ENCODE results near the gene NUDT16. TPM values are rescaled to one million over a fixed set of nuclear protein-coding genes. Genes with fewer than 3 reads are reported as not detected.
A peak's percentile ranks its signal among the peaks of the same experiment; 100 is the strongest.

NUDT16 gene
- polyA plus RNA-seq, 1 experiment, result 5.4 TPM

- DNase-seq (ENCODE audit: low read depth), result peak; percentile 66
- POLR2A ChIA-PET, result no interaction called here
- CTCF ChIA-PET, result interaction anchor here (0.6 to 1.0 kb wide), 2 partner anchors 19 to 685 kb away, joined by 3 read pairs; partner anchors contain the start of gene CPNE4
- TF ChIP-seq CTCF (IDR thresholded peaks at IDR 0.05; ENCODE audit: insufficient read depth, low read depth, low read length), result no peak
- Histone ChIP-seq H3K4me3 (ENCODE audit: low read depth, low read length) (no peak overlapping the region), H3K36me3 (ENCODE audit: control insufficient read depth, insufficient read depth, low read length) (no peaks in the 10 kb centered on the region), H3K27me3 (ENCODE audit: control insufficient read depth, insufficient read depth, low read length) (no peaks in the 10 kb centered on the region)
These were observed 31.6 kb upstream of the NUDT16 start for GRCh38 chr3:131349946-131350347.

GRCh38 chr3:131350506-131350905, 31.1 kb upstream of the NUDT16 start:
- ChIA-PET POLR2A (no interaction called here), CTCF (interaction anchor here (1.0 kb wide), 1 partner anchor 684 kb away, joined by 3 read pairs; the partner anchor contains the start of gene CPNE4)
- no peak for TF ChIP-seq CTCF (IDR thresholded peaks at IDR 0.05; ENCODE audit: insufficient read depth, low read depth, low read length)
- no peak overlapping the region for H3K4me3 ChIP-seq (ENCODE audit: low read depth, low read length)
- no peak for DNase-seq (ENCODE audit: low read depth)
- H3K27me3 ChIP-seq (ENCODE audit: control insufficient read depth, insufficient read depth, low read length), result no peaks in the 10 kb centered on the region
- H3K36me3 ChIP-seq (ENCODE audit: control insufficient read depth, insufficient read depth, low read length), result no peaks in the 10 kb centered on the region

GRCh38 chr3:131353016-131353877, 28.3 kb upstream of the NUDT16 start:
- Histone ChIP-seq H3K4me3 (ENCODE audit: low read depth, low read length) (no peak overlapping the region), H3K36me3 (ENCODE audit: control insufficient read depth, insufficient read depth, low read length) (no peaks in the 10 kb centered on the region), H3K27me3 (ENCODE audit: control insufficient read depth, insufficient read depth, low read length) (no peaks in the 10 kb centered on the region)
- DNase-seq (ENCODE audit: low read depth), result no peak
- CTCF ChIA-PET, result no interaction called here
- POLR2A ChIA-PET, result no interaction called here
- TF ChIP-seq CTCF (IDR thresholded peaks at IDR 0.05; ENCODE audit: insufficient read depth, low read depth, low read length), result no peak

- POLR2A ChIA-PET, result no interaction called here
- H3K36me3 ChIP-seq (ENCODE audit: control insufficient read depth, insufficient read depth, low read length), result no peaks in the 10 kb centered on the region
- H3K4me3 ChIP-seq (ENCODE audit: low read depth, low read length), result no peak overlapping the region
- CTCF ChIA-PET, result no interaction called here
- TF ChIP-seq CTCF (IDR thresholded peaks at IDR 0.05; ENCODE audit: insufficient read depth, low read depth, low read length), result no peak
- no peak for DNase-seq (ENCODE audit: low read depth)
- H3K27me3 ChIP-seq (ENCODE audit: control insufficient read depth, insufficient read depth, low read length), result no peaks in the 10 kb centered on the region
These were observed 27.6 kb upstream of the NUDT16 start for GRCh38 chr3:131353986-131354385.

- POLR2A ChIA-PET, result no interaction called here
- no peaks in the 10 kb centered on the region for H3K27me3 ChIP-seq (ENCODE audit: control insufficient read depth, insufficient read depth, low read length)
- peak; percentile 49 for DNase-seq (ENCODE audit: low read depth)
- CTCF ChIA-PET, result interaction anchor here (0.6 kb wide), 1 partner anchor 1100 kb away, joined by 3 read pairs; no protein-coding TSS in a partner anchor
- no peak overlapping the region for H3K4me3 ChIP-seq (ENCODE audit: low read depth, low read length)
- TF ChIP-seq CTCF (IDR thresholded peaks at IDR 0.05; ENCODE audit: insufficient read depth, low read depth, low read length), result no peak
- no peaks in the 10 kb centered on the region for H3K36me3 ChIP-seq (ENCODE audit: control insufficient read depth, insufficient read depth, low read length)
These were observed 25.5 kb upstream of the NUDT16 start for GRCh38 chr3:131356006-131356595.

Data from BJ (cell line).